ENCODE measurements around the gene HMG20B. TPM values are rescaled to one million over a fixed set of nuclear protein-coding genes. Genes with fewer than 3 reads are reported as not detected.

The HMG20B gene
- total RNA-seq, 1 experiment from 2014 or later = 186 TPM

DNA sequence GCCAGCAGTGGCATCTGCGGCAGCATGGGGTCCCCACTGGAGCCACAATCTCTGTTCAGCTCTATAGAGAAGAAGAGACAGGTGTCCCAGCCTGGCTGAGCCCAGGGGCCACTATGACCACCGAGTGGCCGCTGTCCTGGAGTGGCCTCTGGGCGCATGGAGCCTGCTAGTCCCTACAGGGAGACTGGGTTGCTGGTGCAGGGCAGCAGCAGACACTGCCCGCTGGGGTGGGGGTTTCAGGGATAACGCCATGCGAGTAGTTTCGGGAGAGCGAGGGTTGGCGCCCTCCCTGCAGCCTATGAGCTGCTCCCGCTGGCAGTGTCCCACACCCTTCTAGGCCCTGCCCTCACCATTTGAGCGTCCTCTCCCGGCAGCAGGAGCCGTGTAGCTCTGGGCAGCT is 44.7 kb upstream of the HMG20B start:
- intact Hi-C loops (cut with micrococcal nuclease) = no loop called here
- DNase-seq (ENCODE audit: low read depth, low spot score) (no peak), ATAC-seq (no peak)
- H3K4me1 ChIP-seq (ENCODE audit: control insufficient read depth in 1 of 2, insufficient read depth in 2 of 2, low read length in 2 of 2) = no peaks in the 10 kb centered on the region
- RAD21 ChIA-PET (ENCODE audit: low non-redundant PET in 1 of 2, low total read pairs in 2 of 2, uncharacterized antibody in 2 of 2, unreplicated experiment in 2 of 2) = no interaction called here
- no peak overlapping the region for H3K4me3 ChIP-seq (replicated peaks in 1 of 2; ENCODE audit: low read depth in 1 of 2, low read length in 2 of 2)
- H3K4me2 ChIP-seq (ENCODE audit: low read length) = no peak overlapping the region
- H3K27me3 ChIP-seq (ENCODE audit: insufficient read depth, low read length) = no peaks in the 10 kb centered on the region
- no peaks in the 10 kb centered on the region for H3K9me2 ChIP-seq (ENCODE audit: insufficient read depth)
- no TSS peak for BruUV-seq (replicated peaks)
- no peak overlapping the region for H2AFZ ChIP-seq (ENCODE audit: low read depth, low read length, poor library complexity, severe bottlenecking)
- CTCF ChIA-PET = no interaction called here
- H3K27ac ChIP-seq (ENCODE audit: low read depth, low read length) = no peak overlapping the region
- TF ChIP-seq YY1 (IDR thresholded peaks at IDR 0.05; ENCODE audit: extremely low read depth, insufficient replicate concordance, low read depth, low read length) (no peak), CBX3 (IDR thresholded peaks at IDR 0.05; ENCODE audit: low read depth) (no peak)
- TF ChIP-seq, protein P1, sequence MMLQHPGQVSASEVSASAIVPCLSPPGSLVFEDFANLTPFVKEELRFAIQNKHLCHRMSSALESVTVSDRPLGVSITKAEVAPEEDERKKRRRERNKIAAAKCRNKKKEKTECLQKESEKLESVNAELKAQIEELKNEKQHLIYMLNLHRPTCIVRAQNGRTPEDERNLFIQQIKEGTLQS (IDR thresholded peaks at IDR 0.05) = no peak
- no peaks in the 10 kb centered on the region for H4K20me1 ChIP-seq (ENCODE audit: insufficient read depth)
- H3K79me2 ChIP-seq (ENCODE audit: insufficient read depth, low read length) = no peaks in the 10 kb centered on the region
- peaks cover 14 to 23% of the 10 kb centered on the region in 2 experiments for H3K36me3 ChIP-seq (ENCODE audit: control insufficient read depth in 1 of 2, insufficient read depth in 2 of 2, low read length in 2 of 2)
- no peaks in the 10 kb centered on the region for H3K9me3 ChIP-seq (ENCODE audit: control insufficient read depth in 1 of 2, insufficient read depth in 1 of 2, low read depth in 1 of 2, low read length in 2 of 2)
- no peak overlapping the region for H3K9ac ChIP-seq (ENCODE audit: low read length)
- POLR2A ChIA-PET = no interaction called here

DNA sequence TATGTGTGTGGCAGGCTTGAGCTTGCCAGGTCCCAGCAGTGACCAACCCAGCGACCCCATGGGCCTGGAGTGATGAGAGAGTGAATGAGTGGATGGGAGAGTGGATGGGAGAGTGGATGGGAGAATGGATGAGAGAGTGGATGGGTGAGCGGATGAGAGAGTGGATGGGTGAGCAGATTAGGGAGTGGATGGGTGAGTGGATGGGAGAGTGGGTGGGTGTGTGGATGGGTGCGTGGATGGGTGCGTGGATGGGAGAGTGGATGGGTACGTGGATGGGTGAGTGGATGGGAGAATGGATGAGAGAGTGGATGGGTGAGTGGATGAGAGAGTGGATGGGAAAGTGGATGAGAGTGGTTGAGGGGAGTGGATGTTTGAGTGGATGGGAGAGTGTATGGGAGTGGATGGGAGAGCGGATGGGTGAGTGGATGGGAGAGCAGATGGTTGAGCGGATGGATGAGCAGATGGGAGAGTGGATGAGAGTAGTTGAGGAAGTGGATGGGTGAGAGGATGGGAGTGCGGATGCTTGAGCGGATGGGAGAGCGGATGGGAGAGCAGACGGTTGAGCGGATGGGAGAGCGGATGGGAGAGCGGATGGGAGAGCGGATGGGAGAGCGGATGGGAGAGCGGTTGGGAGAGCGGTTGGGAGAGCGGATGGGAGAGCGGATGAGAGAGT is 44.1 kb upstream of the HMG20B start:
- CTCF ChIA-PET = no interaction called here
- DNase-seq (ENCODE audit: low read depth, low spot score) (no peak), ATAC-seq (no peak)
- Histone ChIP-seq H3K27ac (ENCODE audit: low read depth, low read length) (no peak overlapping the region), H3K4me1 (ENCODE audit: control insufficient read depth in 1 of 2, insufficient read depth in 2 of 2, low read length in 2 of 2) (no peaks in the 10 kb centered on the region), H2AFZ (ENCODE audit: low read depth, low read length, poor library complexity, severe bottlenecking) (no peak overlapping the region), H3K4me2 (ENCODE audit: low read length) (no peak overlapping the region), H3K9me2 (ENCODE audit: insufficient read depth) (no peaks in the 10 kb centered on the region), H3K27me3 (ENCODE audit: insufficient read depth, low read length) (no peaks in the 10 kb centered on the region), H3K9me3 (ENCODE audit: control insufficient read depth in 1 of 2, insufficient read depth in 1 of 2, low read depth in 1 of 2, low read length in 2 of 2) (no peaks in the 10 kb centered on the region), H3K9ac (ENCODE audit: low read length) (no peak overlapping the region), H3K79me2 (ENCODE audit: insufficient read depth, low read length) (no peaks in the 10 kb centered on the region), H3K36me3 (ENCODE audit: control insufficient read depth in 1 of 2, insufficient read depth in 2 of 2, low read length in 2 of 2) (peaks cover 18 to 28% of the 10 kb centered on the region in 2 experiments), H3K4me3 (replicated peaks in 1 of 2; ENCODE audit: low read depth in 1 of 2, low read length in 2 of 2) (no peak overlapping the region), H4K20me1 (ENCODE audit: insufficient read depth) (no peaks in the 10 kb centered on the region)
- POLR2A ChIA-PET = no interaction called here
- intact Hi-C loops (cut with micrococcal nuclease) = no loop called here
- no TSS peak for BruUV-seq (replicated peaks)
- RAD21 ChIA-PET (ENCODE audit: low non-redundant PET in 1 of 2, low total read pairs in 2 of 2, uncharacterized antibody in 2 of 2, unreplicated experiment in 2 of 2) = no interaction called here
- TF ChIP-seq TCF7L2 (IDR thresholded peaks at IDR 0.05; ENCODE audit: borderline replicate concordance, extremely low read depth, insufficient read depth, insufficient read length) (no peak), SIN3A (IDR thresholded peaks at IDR 0.05; ENCODE audit: low read depth) (no peak), CBX3 (IDR thresholded peaks at IDR 0.05; ENCODE audit: low read depth) (no peak), FOSL1 (IDR thresholded peaks at IDR 0.05; ENCODE audit: low read depth) (no peak), EGR1 (IDR thresholded peaks at IDR 0.05; ENCODE audit: low read depth) (no peak), YY1 (IDR thresholded peaks at IDR 0.05; ENCODE audit: extremely low read depth, insufficient replicate concordance, low read depth, low read length) (no peak), EZH2 (IDR thresholded peaks at IDR 0.05) (no peak), ZFX (IDR thresholded peaks at IDR 0.05) (no peak), POLR2AphosphoS5 (IDR thresholded peaks at IDR 0.05; ENCODE audit: low read depth, low read length) (no peak), SRF (IDR thresholded peaks at IDR 0.05; ENCODE audit: low read depth) (no peak)
- TF ChIP-seq, protein P2, sequence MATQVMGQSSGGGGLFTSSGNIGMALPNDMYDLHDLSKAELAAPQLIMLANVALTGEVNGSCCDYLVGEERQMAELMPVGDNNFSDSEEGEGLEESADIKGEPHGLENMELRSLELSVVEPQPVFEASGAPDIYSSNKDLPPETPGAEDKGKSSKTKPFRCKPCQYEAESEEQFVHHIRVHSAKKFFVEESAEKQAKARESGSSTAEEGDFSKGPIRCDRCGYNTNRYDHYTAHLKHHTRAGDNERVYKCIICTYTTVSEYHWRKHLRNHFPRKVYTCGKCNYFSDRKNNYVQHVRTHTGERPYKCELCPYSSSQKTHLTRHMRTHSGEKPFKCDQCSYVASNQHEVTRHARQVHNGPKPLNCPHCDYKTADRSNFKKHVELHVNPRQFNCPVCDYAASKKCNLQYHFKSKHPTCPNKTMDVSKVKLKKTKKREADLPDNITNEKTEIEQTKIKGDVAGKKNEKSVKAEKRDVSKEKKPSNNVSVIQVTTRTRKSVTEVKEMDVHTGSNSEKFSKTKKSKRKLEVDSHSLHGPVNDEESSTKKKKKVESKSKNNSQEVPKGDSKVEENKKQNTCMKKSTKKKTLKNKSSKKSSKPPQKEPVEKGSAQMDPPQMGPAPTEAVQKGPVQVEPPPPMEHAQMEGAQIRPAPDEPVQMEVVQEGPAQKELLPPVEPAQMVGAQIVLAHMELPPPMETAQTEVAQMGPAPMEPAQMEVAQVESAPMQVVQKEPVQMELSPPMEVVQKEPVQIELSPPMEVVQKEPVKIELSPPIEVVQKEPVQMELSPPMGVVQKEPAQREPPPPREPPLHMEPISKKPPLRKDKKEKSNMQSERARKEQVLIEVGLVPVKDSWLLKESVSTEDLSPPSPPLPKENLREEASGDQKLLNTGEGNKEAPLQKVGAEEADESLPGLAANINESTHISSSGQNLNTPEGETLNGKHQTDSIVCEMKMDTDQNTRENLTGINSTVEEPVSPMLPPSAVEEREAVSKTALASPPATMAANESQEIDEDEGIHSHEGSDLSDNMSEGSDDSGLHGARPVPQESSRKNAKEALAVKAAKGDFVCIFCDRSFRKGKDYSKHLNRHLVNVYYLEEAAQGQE (IDR thresholded peaks at IDR 0.05; ENCODE audit: low read depth) = no peak
- TF ChIP-seq, protein P3, sequence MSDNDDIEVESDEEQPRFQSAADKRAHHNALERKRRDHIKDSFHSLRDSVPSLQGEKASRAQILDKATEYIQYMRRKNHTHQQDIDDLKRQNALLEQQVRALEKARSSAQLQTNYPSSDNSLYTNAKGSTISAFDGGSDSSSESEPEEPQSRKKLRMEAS (IDR thresholded peaks at IDR 0.05) = no peak
- TF ChIP-seq, protein P4, sequence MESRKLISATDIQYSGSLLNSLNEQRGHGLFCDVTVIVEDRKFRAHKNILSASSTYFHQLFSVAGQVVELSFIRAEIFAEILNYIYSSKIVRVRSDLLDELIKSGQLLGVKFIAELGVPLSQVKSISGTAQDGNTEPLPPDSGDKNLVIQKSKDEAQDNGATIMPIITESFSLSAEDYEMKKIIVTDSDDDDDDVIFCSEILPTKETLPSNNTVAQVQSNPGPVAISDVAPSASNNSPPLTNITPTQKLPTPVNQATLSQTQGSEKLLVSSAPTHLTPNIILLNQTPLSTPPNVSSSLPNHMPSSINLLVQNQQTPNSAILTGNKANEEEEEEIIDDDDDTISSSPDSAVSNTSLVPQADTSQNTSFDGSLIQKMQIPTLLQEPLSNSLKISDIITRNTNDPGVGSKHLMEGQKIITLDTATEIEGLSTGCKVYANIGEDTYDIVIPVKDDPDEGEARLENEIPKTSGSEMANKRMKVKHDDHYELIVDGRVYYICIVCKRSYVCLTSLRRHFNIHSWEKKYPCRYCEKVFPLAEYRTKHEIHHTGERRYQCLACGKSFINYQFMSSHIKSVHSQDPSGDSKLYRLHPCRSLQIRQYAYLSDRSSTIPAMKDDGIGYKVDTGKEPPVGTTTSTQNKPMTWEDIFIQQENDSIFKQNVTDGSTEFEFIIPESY (IDR thresholded peaks at IDR 0.05; ENCODE audit: extremely low read depth, insufficient replicate concordance, low read length) = no peak

Measured in HCT116 (cell line).